Activated T-cell treated with anti-CD3 and anti-CD28 coated beads for 24 hours (primary cell): ENCODE measurements around the gene HTR4.
"Not testable (repeated sequence)": the region's sequence is repeated elsewhere in the genome, so short reads cannot be mapped to it uniquely, and the experiment has no call there.

Experiments used
- DNase-seq: peaks from one replicate; pipeline ENCODE4 v3.0.0-alpha.2; 2020; ENCODE audit warnings: low read depth

HTR4 gene

DNA sequence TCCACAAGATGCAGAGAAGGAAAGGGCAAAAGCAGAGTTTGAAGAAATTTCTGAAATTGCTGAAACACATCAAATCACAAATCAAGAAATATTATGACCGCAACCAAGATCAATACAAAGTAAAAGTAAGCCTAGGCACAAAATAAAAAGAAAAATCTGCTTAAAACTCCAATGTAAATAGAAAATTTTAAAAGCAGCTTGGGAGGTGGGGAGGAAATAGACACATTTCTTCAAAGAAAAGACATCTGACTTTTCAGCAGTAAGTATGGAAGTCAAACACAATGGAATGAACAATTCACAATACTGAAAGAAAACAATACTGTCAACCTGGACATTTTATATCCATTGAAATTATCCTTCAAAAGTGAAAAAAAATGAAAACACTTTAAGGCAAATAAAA lies 55.1 kb downstream of the HTR4 start:
- DNase-seq = no peak

DNA sequence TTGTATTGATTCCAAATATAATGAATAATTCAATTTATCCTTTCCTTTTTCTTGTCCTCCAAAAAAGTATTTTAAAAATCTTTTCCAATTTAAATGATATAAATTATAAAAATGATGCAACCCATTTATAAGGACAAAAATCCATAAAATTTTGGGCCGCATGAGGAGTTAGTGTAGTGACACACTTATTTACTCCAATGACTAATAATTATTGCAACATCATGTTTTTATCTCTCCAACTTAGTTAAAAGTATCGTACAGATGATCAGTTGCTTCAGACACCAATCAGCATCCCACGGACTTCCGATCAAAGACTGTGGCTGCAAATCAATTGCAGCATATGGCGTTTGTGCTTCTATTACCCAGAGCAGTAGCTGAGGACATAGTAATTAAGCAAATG lies 58.6 kb downstream of the HTR4 start:
- DNase-seq = no peak

DNA sequence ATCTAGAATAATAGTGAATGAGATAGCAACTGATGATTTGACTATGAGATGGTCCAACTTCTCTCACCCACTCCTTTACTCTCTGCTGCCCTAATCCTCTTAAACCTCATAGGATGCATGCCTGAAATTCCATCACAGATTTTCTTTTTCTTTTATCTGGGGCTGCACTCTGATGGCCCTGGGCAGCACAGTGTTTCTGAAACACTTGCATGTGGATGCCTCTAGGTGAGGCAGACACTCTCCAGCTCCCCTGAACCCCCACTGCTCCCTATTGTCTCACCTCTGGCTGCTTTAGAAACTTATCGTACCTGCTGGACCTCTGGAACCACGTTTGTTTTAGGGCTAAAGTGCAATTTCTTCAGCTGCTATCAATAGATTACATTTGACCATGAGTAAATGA lies 67.5 kb downstream of the HTR4 start:
- no peak for DNase-seq

DNA sequence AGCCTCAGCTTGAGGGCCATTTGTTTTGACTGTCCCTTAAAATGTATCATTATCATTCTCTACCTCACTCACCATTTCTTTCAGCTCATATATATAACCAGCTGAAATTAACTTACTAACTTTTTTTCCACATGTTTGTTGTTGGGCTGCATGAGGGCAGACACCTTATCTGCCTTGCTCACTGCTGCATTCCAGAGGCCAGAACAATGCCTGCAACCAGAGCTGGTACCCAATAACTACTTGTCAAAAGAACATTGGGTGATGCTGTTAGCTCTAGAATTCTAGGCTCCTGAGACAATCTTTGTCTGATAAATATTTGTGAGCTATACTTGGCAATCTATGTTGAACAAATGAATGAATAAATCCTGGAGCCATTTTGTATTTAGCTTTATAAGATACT lies 68.3 kb downstream of the HTR4 start:
- no peak for DNase-seq

DNA sequence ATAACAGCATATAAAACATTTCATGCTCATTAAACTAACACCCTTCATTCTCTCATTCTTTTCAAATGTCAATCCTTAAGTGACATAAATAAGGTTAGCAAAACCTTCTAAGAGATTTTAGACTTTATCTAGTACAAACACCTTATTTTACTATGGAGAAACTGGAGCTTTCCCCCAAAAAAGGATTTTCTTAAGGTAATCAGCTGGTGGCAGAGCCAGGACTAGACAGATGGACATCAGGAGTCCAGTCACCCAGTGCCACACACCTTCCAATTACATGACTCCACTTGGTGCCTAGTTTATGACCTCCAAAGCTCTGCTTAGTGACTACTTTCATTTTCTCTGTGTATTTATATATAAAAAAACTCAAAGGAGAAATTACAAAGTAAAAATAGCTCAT lies 70.2 kb downstream of the HTR4 start:
- DNase-seq = no peak

DNA sequence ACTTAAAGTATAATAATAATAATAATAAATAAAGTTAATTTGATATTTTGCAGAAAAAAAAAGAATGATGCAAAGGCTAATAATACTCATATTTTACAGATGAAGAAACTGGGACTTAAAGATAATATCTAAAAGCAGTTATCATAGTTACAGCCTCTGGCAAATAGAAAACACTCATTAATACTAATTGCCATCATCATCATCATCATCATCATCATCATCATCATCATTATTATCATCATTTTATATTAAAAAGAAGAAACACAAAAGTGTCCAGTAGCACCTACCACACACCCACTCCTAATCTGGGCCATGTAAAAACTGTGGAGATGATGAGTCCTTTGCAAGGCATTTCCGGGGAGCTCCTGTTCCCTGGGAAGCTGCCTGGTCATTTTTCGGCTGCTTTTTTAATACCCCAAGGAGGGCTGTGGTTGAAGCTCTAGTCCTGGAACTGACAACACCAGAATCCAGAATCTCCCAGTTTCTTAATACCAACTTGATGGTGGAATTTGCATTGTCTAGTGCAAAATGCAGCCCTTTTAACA lies 70.8 kb downstream of the HTR4 start:
- DNase-seq = no peak

DNA sequence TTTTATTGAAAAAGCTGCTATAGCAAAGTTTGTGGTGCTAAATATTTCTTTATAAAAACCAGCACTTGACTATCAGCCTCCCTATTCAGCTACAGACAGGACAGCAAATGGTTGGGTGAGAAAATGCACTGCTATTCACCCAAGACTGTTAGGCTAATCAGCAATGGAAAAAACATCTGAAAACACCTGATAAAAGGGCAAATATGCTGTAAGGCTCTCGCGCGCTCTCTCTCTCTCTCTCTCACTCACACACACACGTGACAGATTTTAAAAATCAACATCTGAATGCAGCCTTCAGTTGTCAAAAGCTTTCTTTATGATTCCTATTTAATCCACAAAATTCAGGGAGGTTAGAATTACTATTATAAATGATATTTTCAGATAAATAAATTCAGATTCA lies 80.2 kb downstream of the HTR4 start:
- DNase-seq = no peak

DNA sequence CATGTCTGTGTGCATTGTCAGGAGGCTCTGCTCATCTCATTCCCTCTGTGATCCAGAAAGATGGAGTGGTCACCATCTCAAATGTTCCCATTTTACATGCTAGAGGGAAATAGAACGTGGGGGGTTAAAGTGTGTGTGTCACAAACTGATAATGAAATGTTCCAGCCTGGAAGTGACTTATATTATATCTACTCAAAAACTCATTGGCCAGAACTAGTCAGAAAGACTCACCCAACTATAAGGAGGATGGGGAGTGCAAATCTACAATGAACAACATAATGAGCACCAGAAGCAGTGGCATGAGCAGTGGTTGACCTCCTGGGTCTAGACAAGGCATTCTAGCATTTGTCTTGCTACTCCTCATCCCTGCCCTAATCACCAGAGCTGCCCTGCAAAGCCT lies 81.0 kb downstream of the HTR4 start:
- DNase-seq = no peak

DNA sequence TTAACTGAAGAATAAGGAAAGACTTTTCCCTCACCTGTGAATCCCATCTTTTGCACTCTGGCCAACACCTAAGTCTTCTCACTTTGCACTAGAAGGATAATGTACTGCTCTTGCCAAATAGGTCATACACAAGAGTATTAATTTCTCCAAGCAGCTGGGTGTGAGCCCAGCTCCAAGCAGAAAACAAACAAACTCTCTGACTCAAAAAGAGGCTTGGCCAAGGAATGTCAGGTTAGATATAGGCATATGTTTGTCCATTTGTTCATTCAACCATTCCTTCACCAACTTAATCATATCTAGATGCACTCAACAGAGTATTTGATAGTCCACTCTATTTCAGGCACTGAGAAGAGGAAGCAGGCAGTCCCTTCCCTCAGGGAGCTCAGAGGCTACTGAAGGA lies 84.4 kb downstream of the HTR4 start:
- no peak for DNase-seq

DNA sequence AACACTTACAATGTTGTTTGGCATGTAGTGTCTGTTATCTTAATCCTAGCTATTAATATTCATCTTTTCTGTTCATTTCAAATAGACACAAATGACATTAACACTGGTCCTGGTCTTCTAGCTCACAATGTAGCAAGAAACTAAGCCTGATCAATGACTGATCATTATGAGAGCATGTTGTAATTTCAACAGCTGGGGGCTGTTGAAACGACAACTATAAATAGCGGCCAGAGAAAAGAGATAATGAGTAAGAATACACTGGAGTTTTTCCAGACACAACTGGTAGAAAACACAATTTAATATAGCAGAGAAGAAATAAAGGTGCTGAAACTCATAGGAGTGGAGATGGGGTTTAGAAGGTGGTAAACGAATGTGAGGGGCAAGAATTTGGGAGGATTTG lies 89.2 kb downstream of the HTR4 start:
- DNase-seq = no peak

DNA sequence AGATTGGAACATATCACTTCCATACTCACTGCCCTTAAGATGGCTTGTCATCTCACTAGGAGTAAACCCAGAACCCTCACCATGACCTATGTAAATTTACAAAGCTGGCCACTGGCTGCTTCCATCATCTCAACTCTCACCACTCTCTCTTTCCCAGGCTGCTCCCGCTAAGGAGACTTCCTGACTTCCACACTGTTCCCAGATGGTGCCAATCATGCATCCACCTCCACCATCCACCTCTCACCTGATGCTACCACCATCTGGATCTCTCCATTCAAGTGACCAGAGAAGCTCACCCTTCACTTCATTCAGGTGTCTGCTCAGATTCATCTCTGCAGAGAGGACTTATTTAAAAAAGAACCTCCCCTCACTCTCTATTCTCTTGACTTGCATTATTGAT lies 91.3 kb downstream of the HTR4 start:
- no peak for DNase-seq

DNA sequence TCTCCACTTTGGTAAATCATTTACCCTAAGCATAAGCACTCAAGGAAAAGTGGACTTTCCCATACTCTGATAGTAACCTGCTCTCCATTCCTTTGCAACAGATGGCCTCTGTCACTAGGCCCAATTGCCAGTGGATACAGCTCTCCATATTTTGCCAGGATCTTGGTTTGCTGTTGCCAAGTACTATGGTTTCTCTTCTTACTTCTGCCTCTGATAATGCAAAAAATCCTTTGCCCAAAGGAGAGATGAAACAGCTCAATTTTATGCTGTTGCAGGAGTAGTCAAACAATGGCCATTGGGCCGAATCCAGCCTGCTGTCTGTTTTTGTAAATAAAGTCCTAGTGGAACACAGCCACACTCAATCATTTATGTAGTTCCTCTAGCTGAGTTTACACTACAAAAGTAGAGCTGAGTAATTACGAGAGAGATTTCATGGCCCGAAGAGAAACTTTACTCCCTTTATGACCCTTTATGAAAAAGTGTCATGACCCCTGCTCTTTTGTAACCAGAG lies 92.5 kb downstream of the HTR4 start:
- no peak for DNase-seq

DNA sequence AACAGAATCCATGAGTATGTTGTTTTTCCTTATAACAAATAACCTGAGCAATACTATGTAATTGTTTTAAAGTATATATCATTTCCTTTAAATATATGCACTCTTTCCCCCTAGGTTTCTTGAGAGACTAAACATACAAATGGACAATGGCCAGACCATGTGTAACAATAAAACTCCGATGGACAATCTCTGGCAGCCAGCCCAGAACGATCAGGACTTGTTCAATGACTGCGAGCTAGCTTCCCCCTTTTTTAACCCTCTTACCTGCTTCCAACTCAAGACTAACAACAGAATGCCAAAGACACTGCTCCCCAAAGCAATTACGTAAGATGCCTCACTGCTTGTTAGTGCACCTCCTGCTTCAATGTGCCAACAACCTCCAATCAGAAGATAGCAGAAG lies 94.9 kb downstream of the HTR4 start:
- DNase-seq = no peak

DNA sequence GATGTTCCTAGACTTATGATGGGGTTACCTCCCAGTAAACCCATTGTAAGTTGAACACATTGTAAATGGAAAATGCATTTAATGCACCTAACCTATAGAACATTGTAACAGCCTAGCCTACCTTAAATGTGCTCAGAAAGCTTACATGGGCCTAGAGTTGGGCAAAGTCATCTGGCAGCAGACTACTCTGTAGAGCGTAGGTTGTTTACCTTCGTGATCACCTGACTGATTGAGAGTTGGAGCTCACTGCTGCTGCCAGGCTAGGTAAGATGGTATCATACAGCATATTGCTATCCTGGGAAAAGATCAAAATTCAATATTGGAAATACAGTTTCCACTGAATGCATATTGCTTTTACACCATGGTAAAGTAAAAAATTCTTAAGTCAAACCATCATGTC lies 95.4 kb downstream of the HTR4 start:
- DNase-seq = no peak

DNA sequence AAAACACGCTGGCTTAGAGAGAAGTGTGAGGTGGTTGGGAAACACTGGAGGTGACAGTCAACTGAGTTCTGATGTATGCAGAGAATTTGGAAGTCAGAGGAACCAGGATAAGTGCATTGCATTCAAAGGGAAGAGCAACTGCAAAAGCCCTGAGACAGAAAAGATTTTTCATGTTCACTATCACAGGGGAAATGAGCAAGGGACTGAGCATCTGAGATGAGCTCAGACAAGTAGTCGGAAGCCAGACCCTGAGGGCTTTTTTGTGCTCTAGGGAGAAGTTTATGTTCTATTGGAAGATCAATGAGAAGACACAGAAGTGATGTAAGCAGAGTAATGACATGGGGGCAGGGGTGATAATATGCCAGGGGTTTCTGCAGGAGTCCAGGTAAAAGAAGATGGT lies 97.5 kb downstream of the HTR4 start:
- no peak for DNase-seq

DNA sequence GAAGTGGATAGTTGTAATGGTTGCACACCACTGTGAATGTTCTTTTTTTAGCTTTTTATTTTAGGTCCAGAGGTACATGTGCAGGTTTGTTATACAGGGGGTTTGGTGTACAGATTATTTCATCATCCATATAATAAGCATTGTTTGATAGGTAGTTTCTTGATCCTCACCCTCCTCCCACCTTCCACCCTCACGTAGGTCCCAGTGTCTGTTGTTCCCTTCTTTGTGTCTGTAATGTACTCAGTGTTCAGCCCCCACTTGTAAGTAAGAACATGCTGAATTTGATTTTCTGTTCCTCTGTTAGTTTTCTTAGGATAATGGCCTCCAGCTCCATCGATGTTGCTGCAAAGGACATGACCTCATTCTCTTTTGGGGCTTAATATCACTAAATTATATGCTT lies 99.7 kb downstream of the HTR4 start:
- no peak for DNase-seq

DNA sequence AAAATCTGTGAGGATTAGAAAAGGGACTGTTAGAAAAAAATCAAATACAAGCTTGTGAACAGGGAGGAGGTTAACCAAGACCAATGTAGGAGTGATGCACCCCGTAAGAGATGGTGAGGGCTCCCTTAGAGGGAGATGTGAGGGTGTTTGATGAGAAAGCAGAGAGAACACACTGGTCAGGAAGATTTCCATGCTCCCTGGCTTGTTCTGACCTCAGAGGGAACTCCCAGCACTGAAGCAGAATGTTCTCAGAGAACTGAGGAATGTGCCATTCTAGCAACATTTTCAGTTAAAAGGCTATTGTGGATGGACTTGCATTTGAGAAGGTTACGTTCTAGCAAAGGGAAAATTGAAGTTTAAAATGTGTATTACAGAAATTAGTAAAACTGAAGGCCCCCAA lies 110.6 kb downstream of the HTR4 start:
- no peak for DNase-seq

DNA sequence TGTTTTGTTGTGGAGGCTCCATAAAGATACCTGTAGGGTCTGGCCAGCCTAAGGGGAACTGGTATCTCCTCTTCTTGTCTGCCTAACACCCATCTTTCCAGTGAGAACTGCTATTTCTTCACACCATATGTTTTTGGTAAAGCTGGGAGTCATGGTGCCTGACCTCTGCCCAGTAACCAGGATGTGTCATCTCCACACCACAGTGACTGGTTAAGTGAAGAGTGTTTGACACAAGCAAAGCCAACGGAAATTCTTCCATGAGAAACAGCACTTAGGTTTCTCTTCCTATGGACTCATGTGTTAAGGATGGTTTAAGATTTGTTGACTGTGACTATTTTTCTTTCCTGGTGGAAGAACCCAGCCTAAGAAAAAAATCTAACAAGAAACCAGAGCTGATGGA lies 111.5 kb downstream of the HTR4 start:
- DNase-seq = no peak

DNA sequence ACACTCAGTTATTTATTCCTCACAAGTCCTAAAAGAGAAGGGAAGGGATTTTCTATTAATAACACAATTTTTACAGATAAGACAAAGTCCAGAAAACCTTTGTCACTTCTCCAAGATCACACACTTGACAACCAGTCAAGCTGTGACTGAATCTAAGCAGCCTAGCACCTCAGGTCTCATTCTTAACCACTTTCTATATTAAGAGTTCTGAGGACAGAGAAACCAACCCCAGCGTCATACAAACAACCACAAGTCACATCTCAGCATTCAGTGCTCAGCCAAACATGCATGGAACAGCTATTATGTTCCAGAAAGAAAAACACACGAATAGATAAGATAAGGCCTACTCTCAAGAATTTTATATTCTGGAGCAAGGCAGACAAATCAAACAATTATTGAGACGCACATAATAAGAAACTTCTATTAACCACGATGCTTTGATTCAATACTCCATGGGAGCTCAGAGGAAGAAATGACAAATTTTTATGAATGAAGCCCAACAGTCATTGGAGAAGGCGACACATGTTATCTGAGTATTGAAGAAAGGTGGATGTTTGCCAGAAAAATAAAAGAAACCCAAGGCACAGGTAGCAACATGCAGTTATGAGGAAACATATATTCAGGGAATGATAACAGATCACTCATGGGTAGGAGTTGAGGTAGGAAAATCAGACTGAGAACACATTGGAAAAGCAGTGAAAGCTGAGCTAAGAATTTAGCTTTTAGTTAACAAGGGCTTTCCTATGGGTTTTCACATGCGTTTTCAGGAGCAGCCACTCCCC lies 113.1 kb downstream of the HTR4 start:
- no peak for DNase-seq

DNA sequence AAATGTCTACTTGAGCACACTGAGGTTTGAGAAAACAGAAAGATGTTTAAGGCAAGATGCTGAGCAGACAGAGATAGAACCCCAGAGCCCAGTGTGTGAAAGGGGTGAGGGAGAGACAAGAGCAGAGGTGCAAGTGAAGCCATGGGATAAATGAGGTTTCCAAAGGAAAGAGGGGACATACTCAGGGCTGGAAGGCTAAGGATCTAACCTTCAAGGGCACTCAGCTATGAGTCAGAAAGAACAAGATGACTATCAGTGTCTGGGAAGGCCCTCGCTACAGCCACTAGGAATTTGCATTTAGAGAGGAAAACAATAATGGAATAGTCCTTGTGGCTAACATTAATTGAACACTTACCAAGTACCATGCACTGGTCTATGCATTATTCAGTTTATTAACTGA lies 113.7 kb downstream of the HTR4 start:
- DNase-seq = no peak

DNA sequence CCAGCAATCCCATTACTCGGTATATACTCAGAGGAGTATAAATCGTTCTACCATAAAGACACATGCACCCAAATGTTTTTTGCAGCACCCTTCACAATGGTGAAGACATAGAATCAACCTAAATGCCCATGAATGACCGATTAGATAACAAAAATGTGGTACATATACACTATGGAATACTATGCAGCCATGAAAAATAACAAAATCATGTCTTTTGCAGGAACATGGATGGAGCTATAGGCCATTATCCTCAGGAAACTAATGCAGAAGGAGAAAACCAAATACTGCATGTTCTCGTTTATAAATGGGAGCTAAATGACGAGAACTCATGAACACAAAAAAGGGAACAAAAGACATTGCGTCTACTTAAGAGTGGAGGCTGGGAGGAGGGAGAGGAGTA lies 114.5 kb downstream of the HTR4 start:
- DNase-seq = no peak

DNA sequence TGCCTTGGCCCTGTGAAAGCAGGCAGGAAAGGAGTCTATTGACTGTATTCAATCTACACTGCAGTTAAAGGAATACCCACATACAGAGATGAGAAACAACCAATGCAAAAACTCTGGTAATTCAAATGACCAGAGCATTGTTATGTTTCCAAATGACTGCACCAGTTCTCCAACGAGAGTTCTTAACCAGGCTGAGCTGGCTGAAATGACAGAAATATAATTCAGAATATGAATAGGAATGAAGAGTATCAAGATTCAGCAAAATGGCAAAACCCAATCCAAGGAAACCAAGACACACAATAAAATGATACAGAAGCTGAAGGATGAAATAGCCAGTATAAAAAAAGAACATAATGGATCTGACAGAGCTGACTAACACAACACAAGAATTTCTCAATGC lies 119.1 kb downstream of the HTR4 start:
- DNase-seq = no peak

DNA sequence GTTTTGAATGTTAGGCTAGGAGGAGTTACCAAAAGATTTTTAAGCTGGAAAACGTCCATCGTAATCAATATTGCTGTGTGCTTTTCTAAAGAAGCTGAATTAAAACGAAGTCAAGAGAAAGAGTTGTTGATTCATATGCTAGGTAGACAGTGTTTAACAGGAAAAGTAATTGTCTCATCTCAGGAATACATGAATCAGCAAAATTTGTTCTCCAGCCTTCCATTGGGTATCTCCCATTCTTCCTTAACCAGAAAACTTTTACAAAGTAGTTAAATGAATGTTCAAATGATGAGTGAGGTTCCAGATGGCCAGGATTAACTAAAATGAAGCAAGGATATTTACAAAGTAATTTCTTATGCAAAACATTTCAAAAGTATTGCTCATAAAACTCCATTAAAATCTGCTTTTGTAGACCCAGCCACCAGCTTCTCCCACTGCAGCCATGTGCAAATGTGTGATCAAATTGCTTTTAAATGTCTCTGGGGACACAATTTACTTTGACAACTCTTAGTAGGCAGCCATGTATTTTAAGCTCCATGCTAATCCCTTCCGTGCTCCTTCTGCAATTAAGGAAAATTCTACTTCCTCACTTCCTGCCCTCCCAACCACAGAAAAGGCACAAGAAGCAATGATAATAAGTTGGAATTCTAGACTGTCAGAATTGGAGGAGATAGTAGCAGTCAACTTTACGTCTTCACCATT lies 121.2 kb downstream of the HTR4 start:
- DNase-seq = no peak

DNA sequence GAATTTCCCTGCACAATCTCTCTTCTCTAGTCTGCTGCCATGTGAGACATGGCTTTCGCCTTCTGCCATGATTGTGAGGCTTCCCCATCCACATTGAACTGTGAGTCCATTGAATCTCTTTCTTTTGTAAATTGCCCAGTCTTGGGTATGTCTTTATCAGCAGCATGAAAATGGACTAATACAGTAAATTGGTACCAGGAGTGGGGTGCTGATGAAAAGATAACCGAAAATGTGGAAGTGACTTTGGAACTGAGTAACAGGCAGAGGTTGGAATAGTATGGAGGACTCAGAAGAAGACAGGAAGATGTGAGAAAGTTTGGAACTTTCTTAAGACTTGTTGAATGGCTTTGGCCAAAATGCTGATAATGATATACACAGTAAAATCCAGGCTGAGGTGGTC lies 124.9 kb downstream of the HTR4 start:
- not testable (repeated sequence) for DNase-seq
